ENCODE data around the gene TAOK1.

Gene TAOK1

GRCh38 chr17:29376667-29377270 lies 13.4 kb upstream of the TAOK1 start:
- Histone ChIP-seq H3K36me3 (ENCODE audit: control insufficient read depth in 2 of 2, insufficient read depth in 1 of 2, low read length in 2 of 2) (no peaks in the 10 kb centered on the region), H3K4me1 (ENCODE audit: control insufficient read depth, insufficient read depth, low read length) (0 out of 2 replicates have a peak, but pooled peaks cover 3% of the 10 kb centered on the region), H3K27ac (ENCODE audit: extremely low read depth, low read depth, low read length) (no peak overlapping the region), H3K4me3 (ENCODE audit: low read depth, low read length) (no peak overlapping the region), H3K9me3 (ENCODE audit: control insufficient read depth, insufficient read depth, low read depth, low read length) (no peaks in the 10 kb centered on the region)
- POLR2A ChIA-PET, result interaction anchor here (0.6 to 1.4 kb wide), 4 partner anchors 9 to 153 kb away, joined by 3 to 9 read pairs (median 5); partner anchors contain the start of genes NUFIP2 and TAOK1
- CTCF ChIA-PET, result interaction anchor here (0.5 to 1.7 kb wide), 7 partner anchors 10 to 252 kb away, joined by 3 to 5 read pairs (median 4); no protein-coding TSS in a partner anchor
- TF ChIP-seq ZBTB8A (tag by site-specific recombination; IDR thresholded peaks at IDR 0.05) (no peak), ZNF449 (tag by site-specific recombination; IDR thresholded peaks at IDR 0.05) (no peak), GLI4 (tag by site-specific recombination; IDR thresholded peaks at IDR 0.05) (no peak), MEIS1 (CRISPR knock-in tag; IDR thresholded peaks at IDR 0.05; ENCODE audit: borderline replicate concordance) (no peak), ZNF214 (tag by site-specific recombination; IDR thresholded peaks at IDR 0.05; ENCODE audit: borderline replicate concordance) (no peak), ZNF175 (tag by site-specific recombination; IDR thresholded peaks at IDR 0.05) (no peak), SCRT2 (tag by site-specific recombination; IDR thresholded peaks at IDR 0.05) (peak; percentile 46; the same call in 1 of the 2 replicates), ZNF549 (tag by site-specific recombination; IDR thresholded peaks at IDR 0.05) (no peak), BCL11A (tag by site-specific recombination; IDR thresholded peaks at IDR 0.05; ENCODE audit: low read depth) (no peak), ZNF169 (tag by site-specific recombination; IDR thresholded peaks at IDR 0.05) (no peak), ZNF335 (tag by site-specific recombination; conservative IDR thresholded peaks at IDR 0.05) (peak; percentile 52), GLIS1 (tag by site-specific recombination; IDR thresholded peaks at IDR 0.05) (peak; percentile 85), IKZF3 (tag by site-specific recombination; IDR thresholded peaks at IDR 0.05) (peak; percentile 54; the same call in 1 of the 2 replicates), ZNF707 (tag by site-specific recombination; IDR thresholded peaks at IDR 0.05) (no peak), ZSCAN4 (tag by site-specific recombination; IDR thresholded peaks at IDR 0.05) (no peak), ZNF391 (tag by site-specific recombination; IDR thresholded peaks at IDR 0.05; ENCODE audit: borderline replicate concordance, low read depth) (no peak), ZBTB17 (tag by site-specific recombination; IDR thresholded peaks at IDR 0.05) (peak; percentile 72), ZNF664 (tag by site-specific recombination; IDR thresholded peaks at IDR 0.05) (no peak), ZNF366 (tag by site-specific recombination; conservative IDR thresholded peaks at IDR 0.05) (no peak), ZNF112 (tag by site-specific recombination; IDR thresholded peaks at IDR 0.05) (no peak), ZNF148 (tag by site-specific recombination; IDR thresholded peaks at IDR 0.05; ENCODE audit: borderline replicate concordance) (no peak), ZNF488 (tag by site-specific recombination; IDR thresholded peaks at IDR 0.05) (no peak), ZNF311 (tag by site-specific recombination; IDR thresholded peaks at IDR 0.05; ENCODE audit: borderline replicate concordance) (no peak), KLF17 (tag by site-specific recombination; IDR thresholded peaks at IDR 0.05) (no peak), ZNF600 (tag by site-specific recombination; IDR thresholded peaks at IDR 0.05) (peak; percentile 91), ZNF529 (tag by site-specific recombination; IDR thresholded peaks at IDR 0.05; ENCODE audit: insufficient replicate concordance) (no peak), ZNF585B (tag by site-specific recombination; IDR thresholded peaks at IDR 0.05) (no peak), KLF9 (tag by site-specific recombination; IDR thresholded peaks at IDR 0.05; ENCODE audit: low read depth) (no peak), ZFP37 (tag by site-specific recombination; IDR thresholded peaks at IDR 0.05) (no peak), ZNF623 (tag by site-specific recombination; IDR thresholded peaks at IDR 0.05) (no peak), HOXA7 (CRISPR knock-in tag; IDR thresholded peaks at IDR 0.05; ENCODE audit: borderline replicate concordance) (no peak), ZNF266 (tag by site-specific recombination; IDR thresholded peaks at IDR 0.05; ENCODE audit: low read depth) (no peak), ZSCAN30 (tag by site-specific recombination; IDR thresholded peaks at IDR 0.05) (no peak)

All from HEK293 (cell line).